GM19240 (cell line): ENCODE data around the gene WFDC1.

Experiments used
- DNase-seq: peaks from one replicate; pipeline ENCODE4 v3.0.0; 2011; ENCODE audit warnings: low spot score; ENCODE audit not compliant: insufficient read length

The WFDC1 gene

GRCh38 chr16:84302111-84302954 lies 7.7 kb downstream of the WFDC1 start:
- no peak for DNase-seq

DNA sequence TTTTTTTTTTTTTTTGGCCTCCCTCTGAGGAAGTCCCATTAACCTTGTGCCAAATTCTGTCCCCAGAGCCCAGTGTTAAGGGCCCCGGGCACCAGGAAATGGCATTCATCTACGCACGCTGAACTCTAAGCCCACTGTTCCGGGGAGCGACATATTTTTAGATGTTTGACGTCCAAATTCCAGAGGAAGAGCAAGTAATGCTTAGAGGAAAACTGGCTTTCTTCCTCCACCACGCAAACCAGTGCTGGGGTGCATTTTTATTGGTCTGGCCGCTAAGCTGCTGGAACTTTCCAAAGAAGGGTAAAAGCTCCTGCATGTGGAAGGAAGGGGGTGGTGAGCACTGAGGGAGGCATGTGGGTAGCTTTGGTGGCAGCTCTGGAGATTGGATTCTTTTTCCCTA lies 8.3 kb downstream of the WFDC1 start:
- no peak for DNase-seq

- DNase-seq = no peak
Measured at GRCh38 chr16:84303516-84303915, 8.8 kb downstream of the WFDC1 start.

DNA sequence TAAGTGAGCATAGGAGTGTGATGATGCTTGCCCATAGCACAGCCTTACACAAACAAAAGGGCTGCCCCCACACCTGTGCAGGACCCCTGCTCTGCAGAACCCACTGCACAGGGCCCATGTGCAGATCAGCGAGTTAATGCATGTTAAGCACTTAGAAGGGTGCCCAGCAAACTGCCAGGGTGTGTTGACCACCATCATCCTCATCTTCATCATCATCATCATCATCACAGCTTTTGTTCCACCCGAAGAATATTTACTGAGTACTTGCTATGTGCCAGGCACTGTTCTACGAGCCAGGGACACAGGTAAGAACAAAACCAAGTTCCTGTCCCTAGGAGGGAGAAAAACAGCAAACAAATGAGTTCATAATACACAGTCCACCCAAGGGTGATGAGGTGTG lies 11.9 kb downstream of the WFDC1 start:
- no peak for DNase-seq

DNA sequence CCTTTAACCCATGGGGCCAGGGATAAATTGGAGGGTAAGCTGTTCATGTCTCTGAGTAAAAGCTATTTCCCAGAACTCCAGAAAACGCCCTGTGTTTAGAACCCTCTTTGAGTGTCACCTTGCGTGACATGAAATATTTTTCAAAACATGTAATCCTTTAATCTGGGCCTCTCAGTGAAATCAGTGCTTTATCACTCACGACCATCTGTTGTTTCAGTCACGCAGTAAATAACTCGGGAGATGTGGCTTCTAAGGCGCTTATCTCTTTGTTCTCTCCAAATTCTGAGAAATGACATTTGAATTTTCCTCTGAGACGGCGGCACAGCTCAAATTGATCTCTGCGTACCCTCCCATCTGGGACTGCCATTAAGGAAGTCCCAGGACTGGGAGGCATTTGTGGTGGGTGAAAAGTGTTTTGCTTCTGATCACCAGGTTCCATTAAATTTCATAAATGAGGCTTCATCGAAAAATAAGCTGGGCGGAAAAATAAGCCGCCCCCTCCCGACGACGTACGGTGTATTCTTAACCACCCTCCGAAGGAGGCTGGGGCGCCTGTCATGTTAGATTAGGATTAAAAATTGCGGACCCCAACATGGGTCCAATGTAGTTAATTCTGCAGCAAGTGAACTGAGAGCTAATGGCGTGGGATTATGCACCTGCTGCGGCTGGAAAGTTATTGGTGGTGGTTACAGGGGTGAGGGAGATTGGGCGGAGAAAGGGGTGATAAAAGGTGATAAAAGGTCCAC lies 12.7 kb downstream of the WFDC1 start:
- DNase-seq = no peak

- DNase-seq = no peak
Measured at GRCh38 chr16:84308120-84308519, 13.4 kb downstream of the WFDC1 start.

GRCh38 chr16:84310642-84311041 lies 16.0 kb downstream of the WFDC1 start:
- DNase-seq = no peak

DNA sequence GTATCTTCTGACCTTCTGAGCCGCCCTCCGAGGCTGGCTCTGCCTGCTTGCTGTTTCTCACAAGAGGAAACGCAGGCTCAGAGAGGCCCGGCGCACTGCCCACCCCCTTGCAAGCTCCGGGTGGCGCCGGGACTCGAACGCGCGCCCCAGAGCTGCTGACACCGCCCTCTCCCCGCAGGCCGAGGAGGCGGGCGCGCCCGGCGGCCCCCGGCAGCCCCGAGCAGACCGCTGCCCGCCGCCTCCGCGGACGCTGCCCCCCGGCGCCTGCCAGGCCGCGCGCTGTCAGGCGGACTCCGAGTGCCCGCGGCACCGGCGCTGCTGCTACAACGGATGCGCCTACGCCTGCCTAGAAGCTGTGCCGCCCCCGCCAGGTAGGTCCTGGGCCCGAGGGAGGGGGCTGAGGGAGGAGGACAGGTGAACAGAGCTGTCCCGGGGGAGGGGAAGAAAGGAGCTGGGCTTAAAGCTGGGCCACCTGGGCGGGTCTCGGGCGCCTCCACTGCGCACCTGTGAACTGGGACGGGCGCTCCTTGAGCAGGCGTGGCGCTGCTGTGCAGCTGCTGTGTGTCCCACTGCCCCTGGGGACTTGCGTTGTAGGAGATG lies 18.2 kb downstream of the WFDC1 start:
- DNase-seq = no peak

DNA sequence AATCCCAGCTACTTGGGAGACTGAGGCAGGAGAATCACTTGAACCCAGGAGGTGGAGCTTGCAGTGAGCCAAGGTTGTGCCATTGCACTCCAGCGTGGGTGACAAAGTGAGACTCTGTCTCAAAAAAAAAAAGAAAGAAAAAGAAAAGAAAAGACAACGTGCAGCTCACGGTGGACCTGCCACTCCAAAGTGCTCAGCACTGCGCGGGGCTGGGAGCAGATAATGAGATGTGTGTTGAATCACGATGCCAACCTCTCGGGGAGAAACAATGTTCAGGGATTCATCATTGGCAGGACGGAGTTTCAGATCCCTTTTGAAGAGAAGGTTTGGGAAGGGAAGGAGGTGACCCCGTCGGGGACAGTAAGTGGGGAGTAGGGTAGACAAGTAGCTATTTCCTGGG lies 19.2 kb downstream of the WFDC1 start:
- no peak for DNase-seq

DNA sequence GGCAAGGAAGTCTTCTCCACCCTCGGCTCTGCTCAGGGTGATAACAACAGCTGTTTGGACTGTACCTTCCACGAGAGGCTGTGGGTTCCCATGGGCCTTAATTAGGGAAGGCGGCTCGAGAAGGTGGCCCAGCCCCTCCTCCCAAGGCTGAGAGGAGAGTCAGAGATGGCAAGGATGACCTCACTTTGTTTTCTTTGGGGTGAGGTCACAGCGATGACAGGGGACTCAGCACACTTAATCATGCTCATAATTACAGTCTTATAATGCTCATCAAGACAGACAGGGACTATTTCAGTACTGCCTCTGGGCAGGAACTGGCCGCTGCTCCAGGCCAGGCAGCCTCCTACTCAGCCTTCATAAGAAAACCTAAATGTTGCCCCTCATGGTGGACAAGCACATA lies 19.7 kb downstream of the WFDC1 start:
- no peak for DNase-seq

- no peak for DNase-seq
Measured at GRCh38 chr16:84314814-84315213, 20.1 kb downstream of the WFDC1 start.

- DNase-seq = no peak
Measured at GRCh38 chr16:84315422-84315821, 20.7 kb downstream of the WFDC1 start.

DNA sequence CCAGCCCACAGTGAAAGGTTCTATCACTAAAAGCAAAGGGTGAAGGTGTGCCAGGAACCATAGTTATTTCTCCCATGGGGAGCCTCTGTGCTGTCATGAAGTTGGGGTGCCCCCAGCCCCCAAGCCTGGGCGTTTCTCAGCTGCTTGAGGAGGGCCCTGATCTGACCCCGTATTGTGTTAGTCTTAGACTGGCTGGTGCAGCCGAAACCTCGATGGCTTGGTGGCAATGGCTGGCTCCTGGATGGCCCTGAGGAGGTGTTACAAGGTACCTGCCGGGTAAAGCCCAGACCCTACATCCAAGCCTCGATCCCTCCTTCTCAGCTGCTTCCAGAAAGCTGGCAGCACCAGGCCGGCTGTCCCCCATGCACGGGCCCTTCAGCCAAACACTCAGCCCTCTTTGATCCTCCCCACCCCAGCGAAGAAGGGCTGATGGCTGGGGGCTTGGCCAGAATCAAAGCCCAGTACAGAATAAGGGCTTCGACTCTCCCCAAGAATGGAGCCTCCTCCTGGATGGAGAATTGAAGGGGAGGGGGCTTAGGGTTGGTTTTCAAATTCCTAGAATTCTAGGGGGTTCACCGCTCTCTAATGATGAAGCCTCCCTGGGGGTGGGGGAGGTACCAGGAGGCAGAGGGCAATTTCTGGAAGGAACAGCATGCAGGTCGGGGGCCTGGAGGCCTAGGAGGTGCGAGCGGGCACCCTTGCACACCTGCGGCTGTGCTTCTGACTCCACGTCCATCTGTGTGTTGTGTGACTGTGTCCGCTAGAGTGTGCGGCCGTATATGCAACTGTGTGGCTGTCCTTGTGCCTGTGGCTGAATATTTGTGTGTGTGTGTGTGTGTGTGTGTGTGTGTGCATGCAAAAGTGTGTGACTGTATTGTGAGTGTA lies 23.7 kb downstream of the WFDC1 start:
- DNase-seq = no peak

- no peak for DNase-seq
Measured at GRCh38 chr16:84319146-84319760, 24.6 kb downstream of the WFDC1 start.

- DNase-seq = no peak
Measured at GRCh38 chr16:84320511-84320910, 25.8 kb downstream of the WFDC1 start.

GRCh38 chr16:84321932-84322331 lies 27.3 kb downstream of the WFDC1 start:
- DNase-seq = no peak

DNA sequence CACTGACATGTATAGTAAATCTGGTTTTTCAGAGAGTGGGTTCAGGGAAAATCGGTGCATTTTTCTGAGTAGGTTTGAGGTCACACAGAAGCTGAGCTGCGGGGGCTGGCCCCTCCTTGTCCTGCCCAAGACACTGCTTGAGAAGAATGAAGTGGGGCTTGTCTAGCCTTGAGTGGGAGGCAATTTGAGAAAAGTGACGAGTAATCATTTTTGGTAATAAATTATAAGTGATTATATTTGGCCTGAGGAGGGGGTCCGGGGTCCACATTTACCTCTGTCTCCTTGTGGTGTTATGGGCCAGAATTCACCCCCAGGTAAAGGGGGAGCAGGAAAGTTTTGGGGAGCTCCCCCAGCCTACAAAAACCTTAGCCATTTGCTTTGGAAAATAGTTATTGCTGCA lies 28.1 kb downstream of the WFDC1 start:
- DNase-seq = no peak

- DNase-seq = no peak
Measured at GRCh38 chr16:84323606-84324005, 28.9 kb downstream of the WFDC1 start.

DNA sequence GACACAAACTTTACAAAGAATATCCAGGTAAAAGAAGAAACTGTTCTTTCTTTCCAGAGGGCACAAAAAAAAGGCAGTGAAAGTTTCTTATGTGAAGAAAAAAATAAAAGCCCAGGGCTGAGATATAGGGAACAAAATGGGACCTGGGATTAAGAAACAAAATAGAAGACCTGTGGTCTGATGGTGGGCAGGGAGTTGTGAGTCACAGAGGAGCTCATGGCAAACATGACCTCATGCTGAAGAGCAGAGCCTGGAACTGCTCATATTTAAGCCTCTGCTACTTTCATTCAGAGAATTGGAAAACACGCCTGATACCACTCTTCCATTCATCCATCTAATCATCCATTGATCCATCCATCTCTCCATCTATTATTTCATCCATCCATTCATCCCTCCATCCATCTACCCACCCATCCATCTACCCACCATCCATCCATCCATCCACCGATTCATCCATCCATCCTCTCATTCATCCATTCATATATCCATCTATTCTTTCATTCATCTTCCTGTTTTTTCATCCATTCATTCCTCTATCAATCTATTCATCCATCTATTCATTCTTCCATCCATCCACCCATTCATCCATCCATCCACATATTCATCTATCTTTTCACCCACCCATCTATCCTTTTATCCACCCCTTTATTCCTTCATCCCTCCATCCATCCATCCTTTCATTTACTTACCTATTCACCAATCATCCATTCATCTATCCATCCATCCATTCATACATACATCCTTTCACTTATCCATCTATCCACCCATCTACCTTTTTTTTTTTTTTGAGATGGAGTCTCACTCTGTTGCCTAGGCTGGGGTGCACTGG lies 30.0 kb downstream of the WFDC1 start:
- DNase-seq = no peak

DNA sequence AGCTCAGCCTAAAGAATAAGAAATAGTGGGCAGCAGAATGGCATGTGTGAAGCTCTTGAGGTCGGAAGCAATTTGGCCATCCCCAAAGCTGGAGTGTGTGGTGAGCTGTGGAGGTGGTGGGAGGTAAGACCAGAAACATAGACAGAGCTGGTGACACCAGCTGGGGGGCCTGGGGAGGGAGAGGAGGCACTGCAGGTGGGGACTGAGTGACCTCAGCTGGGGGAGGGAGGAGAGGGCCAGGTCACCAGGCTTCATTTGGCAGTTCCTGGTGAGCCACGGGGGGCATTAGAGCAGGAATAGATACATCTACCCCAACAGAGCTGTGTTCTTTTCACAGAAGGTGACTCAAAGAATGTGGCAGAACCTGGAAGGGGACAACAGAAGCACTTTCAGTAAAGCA lies 31.9 kb downstream of the WFDC1 start:
- DNase-seq = no peak
